Measurements from ENCODE around the gene CHMP2A.

- no peak for TF ChIP-seq ZNF549 (tag by site-specific recombination; IDR thresholded peaks at IDR 0.05)
- no peak for TF ChIP-seq ZNF169 (tag by site-specific recombination; IDR thresholded peaks at IDR 0.05)
- TF ChIP-seq CTCF (tag by site-specific recombination; IDR thresholded peaks at IDR 0.05), result no peak
Observed at GRCh38 chr19:58551577-58552471, 3.1 kb downstream of the CHMP2A start.
